Iris pigment epithelial cell (primary cell): ENCODE measurements around the gene FAM20C.

Experiments used
- DNase-seq: peaks from one replicate; pipeline ENCODE4 v3.0.0-alpha.2; 2011; ENCODE audit warnings: low read depth

FAM20C gene

DNA sequence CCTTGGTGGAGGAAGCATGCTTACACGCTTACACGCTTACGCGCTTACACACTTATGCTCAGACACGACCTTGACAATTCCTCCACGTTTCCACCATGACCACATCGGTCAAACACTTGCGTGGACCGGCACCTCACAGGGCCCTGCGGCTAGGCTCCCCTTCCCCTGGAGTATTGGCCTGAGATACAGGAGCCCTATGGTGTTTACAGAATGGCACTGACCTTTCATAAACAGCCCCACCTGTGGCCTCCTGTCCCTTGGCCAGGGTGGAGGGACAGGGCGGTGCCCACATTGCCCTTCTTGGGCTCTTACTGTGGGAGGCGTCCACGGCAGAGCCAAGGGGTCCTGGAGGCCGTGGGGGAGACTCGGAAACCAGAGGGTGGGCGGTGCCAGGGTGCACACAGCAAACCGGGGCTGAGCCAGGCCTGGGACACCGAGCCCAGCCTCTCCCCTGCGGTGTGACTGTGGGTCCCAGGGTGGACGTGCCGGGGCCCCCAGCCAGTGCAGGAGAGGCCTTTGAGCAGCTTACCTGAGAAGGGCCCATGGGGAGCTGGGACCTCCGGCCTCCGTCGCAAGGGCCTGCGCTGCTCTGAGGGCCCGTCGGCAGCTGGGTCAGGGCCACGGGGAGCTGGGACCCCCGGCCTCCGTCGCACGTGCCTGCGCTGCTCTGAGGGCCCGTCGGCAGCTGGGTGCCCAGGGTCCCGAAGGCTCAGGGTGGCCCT lies 53.4 kb downstream of the FAM20C start:
- no peak for DNase-seq

DNA sequence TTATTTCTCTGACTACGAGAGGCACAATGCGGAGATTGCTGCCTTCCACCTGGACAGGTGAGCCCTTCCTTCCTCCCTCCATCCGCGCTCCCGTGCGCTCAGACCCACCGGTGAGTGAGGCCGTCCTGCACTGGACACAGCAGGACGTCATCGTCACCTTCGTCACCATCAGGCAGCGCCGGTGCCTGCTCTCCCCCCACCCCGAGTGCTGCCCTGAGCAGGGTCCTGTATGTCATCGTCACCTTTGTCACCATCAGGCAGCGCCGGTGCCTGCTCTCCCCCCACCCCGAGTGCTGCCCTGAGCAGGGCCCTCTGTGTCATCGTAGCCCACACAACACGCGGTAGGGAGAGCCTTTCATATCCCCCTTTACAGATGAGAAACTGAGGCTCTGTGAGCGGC lies 54.1 kb downstream of the FAM20C start:
- no peak for DNase-seq

DNA sequence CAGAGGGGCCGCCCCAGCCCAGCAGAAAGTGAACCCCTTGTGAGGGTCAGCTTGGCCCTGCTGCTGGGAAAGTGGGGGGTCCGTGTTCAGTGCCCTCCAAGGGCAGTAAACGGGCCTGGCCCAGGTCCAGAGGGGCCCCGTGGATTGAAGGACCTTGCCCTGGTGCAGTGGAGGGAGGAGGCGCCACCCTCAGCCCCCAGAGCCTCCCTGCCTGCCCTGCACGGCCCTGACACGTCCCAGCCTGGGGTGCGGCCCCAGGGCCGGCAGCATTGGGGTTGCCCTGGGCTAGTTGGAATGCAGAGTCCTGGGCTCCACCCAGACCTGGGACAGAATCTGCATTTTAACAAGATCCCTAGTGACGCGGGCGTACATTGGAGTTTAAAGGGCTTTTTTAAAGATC lies 54.8 kb downstream of the FAM20C start:
- no peak for DNase-seq

DNA sequence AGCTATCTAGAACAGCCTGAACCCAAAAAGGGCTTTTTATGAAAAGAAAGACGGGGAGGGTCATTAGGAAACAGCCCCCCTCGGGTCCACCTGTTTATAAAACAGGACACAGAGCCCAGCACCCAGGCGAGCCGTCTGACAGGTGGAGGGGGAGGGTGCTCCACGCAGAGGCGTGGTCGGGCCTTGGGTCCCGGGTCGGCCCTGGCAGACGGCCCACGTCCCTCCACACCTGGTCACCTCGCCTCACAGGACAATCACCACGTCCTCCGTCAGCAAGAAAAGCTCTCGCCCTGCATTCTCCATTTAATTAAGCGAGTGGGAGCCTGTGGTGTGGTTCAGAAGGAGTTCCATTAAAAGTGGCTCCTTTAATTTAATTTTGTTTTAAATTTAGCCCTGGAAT lies 55.3 kb downstream of the FAM20C start:
- no peak for DNase-seq

DNA sequence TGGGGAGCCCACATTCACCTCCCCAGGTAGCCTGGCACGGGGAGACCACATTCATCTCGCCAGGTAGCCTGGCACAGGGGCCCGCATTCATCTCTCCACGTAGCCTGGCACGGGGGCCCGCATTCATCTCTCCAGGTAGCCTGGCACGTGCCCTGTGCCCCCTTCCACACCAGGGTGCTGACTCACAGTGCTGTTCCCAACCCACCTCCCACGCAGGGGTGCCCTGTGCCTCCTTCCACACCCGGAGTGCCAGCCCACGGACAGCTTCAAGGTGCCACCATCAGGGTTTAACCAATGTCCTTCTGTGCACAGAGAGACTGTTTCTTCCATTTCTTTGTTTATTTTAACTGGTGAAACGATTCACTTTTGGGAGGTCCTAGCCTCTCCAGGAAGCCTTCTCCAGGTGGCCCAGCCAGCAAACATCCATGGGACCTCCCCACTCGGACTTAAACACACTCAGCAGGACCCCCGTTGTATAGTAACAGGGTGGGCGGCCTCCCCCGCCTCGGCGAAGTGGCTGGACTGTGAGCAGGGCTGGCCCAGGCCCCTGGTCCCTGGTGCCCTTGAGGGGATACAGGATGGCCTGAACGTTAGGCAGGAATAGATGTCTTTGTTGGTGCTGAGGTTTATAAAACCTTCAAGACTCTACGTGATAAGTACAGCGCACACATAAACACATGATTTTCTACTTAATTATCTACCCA lies 56.5 kb downstream of the FAM20C start:
- DNase-seq, result no peak

DNA sequence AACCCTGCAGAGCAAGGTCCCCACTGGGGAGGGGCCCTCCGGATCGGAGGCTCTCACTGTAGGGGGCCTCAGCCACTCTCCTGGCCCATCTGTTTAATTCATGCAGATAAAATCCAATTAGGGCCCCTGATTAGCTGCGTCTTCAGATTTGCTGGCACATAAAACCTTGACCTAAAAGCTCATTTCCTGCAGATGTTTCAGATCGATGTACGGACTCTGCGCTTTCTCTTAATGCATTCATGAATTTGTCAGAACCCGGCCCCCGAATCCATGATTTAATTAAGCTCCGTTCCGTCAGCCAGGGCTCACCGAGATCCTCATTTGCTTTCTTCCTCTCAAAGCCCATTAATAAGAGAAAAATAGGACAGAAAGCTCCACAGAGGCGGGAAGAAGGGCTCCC lies 57.6 kb downstream of the FAM20C start:
- DNase-seq, result no peak

DNA sequence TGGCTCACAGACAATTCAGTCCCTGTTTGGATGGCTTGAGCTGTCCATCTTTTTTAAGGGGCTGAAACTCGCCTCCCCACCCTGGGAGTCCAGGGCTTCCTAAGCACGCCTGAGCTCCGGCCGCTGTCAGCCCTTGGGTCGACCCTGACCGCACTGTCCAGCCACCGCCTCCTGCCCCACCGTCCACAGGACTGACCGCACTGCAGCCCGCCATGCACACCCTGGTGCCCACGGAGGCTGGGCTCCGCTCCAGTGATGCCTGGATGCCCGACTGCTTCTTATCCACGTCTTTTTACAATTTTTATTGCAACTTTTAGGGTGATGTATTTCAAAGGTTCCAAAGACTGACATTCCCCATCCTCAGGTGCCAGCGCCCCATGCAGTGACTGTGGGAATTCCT lies 58.2 kb downstream of the FAM20C start:
- no peak for DNase-seq

DNA sequence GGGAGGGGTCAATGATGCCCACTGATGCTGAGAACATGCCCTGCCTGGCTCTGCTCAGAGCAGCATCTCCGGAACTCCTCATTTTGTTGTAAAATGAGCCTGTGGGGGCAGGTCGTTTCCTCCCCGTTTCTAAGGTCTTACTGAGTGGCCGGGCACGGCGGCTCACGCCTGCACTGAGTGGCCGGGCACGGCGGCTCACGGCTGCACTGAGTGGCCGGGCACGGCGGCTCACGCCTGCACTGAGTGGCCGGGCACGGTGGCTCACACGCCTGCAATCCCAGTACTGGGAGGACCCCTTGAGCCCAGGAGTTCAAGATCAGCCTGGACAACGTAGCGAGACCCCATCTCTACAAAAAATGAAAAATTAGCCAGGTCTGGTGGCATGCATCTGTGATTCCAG lies 58.6 kb downstream of the FAM20C start:
- DNase-seq, result no peak

DNA sequence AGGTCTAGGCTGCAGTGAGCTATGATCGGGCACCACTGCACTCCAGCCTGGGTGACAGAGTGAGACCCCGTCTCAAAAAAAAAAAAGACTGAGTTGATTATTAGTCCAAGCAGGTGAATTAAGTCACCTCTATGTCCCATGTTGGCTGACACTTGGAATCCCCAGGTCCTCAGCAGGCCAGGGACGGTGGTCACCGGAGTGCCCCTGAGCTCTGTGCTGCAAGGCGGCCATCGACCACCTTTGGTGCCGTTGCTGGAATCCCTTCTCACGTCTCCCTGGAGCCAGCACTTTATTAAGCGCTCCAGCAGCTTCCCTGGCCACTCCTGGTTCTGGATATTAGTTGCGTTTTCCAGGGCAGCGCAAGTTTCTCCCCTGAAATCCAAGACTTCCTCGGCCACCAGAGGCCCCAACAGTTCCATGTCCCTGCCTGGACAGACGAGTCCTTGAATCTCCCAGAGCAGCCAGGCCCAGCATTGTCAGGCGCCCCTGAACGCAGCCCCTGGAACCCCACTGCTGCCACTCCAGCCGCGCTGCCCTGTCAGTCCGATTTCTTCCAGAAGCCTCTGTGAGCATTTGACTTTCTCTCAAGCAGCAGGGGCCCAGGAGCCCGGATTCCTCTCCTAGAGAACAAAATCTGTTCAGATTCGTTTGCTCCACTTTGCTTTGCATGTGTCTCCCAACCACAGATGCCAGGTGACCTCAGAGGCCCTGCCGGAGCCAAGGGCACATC lies 59.2 kb downstream of the FAM20C start:
- no peak for DNase-seq

DNA sequence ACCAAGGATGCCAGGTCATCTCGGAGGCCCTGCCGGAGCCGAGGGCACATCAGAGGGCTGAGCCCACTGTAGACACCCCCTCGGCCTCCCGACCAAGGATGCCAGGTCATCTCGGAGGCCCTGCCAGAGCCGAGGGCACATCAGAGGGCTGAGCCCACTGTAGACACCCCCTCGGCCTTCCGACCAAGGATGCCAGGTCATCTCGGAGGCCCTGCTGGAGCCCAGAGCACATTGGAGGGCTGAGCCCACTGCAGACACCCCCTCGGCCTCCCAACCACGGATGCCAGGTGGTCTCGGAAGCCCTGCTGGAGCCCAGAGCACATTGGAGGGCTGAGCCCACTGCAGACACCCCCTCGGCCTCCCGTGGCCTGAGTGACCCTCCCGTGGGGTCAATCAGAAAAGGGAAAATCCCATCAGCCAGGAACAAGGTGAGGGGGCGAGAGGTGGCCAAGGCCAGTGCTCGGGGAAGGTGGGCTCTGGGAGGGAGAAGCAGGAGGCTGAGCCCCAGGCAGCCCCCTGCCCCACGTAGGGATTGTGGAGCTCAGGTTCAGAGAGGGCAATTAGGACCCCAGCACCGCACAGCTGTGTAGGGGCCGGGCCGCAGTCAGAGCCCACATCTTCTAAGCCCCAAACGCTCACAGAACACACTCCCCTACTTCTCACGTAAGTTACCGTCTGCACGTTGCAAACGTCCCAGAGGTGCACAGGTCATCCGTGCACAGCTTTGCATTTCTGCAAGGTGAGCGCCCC lies 60.0 kb downstream of the FAM20C start:
- DNase-seq, result no peak

DNA sequence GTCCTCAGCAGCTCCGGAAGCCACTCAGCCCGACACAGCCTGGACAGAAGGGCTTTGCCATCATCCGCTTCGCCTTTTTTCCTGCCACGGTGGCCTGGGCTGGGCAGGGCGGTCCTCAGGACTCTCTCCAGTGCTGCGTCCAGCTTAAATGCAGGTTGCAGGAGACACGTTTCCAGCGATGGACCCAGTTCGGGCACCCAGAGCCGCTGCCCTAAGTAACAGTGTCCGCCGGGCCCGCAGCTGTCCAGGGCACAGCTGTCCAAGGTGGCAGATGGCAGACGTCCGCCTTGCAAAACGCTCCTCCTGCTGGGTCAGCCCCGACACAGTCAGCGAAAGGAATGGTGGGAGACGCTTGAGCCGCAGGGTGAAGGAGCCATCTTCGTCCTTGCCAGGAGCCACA lies 60.6 kb downstream of the FAM20C start:
- no peak for DNase-seq

DNA sequence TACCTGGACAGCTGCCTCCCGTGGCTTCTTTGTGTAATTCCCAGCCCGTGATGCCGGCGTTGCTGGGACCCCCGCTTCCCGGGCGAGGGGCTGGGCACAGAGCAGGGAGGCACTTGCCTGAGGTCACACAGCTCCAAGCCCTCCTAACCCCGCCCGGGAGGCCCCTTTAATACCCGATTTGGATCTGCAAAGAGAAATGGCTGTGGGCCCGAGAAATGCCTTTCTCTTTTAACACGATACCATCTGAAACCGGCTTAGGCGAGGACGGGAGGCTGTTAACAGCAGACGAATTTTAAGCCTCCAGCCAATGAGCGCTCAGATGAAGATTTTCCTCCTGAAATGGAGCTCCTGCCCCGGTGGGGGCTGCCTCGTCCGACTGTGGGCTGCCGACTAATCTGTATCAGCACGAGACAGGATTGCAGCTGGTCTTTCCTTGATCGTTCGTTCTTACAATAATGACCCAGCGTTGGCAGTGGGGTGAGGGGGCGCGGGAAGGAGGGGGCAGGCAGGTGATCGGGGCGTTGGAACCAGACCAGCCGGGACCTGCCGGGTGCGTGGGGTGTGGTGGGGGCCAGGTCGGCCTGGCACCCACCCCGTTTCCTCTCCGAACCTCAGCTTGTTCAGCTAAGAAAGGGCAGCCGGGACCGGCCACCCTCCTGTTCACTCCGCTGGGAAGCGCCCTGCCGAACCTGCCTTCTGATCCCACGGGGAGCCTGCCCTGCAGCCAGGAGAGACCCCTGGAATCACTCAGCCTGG lies 61.4 kb downstream of the FAM20C start:
- no peak for DNase-seq

DNA sequence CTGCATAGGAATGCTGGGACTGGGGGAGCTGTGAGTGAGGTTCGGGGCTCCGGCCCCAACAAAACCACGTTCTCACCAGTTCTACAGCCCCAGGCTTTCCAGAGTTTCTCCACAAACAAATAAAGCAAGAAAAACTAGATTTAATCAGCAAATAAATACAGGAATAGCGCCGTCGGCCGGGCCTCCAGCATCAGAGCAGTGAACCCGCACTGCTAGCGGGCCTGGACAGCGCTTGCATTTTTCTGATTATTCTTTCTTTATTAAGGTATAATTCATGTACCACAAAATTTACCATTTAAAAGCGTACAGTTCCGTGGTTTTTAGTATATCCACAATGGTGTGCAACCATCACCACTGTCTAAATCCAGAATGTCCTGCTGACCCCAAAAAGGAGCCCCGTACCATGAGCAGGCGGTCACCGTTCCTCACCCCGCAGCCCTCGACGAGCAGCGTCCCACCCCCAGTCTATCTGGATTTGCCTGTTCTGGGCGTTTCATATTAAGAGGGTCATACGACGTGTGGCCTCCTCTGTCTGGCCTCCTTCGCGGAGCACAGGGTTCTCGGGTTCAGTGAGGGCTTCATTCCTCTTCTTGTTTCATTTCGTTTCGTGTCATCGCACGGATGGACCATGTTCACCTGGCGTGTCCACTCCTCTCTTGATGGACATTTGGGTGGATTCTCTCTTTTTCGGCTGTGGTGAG lies 62.1 kb downstream of the FAM20C start:
- DNase-seq, result no peak

DNA sequence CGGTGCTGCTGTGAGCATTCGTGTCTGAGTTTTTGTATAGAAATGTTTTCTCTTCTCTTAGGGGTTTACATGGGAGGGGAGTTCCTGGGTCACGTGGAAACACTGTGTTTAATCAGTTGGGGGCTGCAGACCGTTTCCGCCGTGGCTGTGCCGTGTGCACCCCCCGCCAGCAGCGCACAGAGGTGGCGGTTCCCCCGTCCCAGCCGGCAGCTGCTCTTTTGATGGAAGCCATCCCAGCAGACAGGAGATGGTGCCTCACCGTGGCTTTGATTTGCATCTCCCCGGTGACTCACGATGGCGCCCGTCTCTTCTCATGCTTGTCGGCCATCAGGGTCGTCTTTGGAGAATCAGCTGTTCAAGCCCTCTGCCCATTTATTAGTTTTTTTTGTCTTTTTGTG lies 62.7 kb downstream of the FAM20C start:
- DNase-seq, result no peak

DNA sequence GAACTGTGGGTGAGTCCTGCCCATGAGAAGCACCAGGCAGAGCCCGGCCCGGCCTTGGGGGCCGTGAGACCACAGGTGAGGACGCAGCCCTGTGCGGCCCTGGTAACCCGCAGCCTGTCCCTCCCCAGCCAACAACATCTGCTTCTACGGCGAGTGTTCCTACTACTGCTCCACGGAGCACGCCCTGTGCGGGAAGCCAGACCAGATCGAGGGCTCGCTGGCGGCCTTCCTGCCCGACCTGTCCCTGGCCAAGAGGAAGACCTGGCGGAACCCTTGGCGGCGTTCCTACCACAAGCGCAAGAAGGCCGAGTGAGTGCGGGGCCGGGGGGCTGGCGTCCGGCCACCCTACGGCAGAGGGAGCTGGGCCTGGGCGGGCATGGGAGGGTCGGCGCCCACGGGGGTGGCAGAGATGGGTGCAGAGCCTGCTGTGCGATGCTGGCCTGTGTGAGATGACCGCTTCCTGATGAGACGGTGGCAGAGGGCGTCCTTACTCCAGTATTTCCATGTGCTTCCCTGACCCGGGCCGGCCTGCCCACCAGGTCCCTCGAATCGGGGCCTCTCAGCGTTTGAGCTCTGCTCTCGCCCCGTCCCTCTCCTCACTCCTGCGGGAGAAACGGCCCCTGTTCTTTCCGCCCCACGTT lies 63.5 kb downstream of the FAM20C start:
- no peak for DNase-seq

DNA sequence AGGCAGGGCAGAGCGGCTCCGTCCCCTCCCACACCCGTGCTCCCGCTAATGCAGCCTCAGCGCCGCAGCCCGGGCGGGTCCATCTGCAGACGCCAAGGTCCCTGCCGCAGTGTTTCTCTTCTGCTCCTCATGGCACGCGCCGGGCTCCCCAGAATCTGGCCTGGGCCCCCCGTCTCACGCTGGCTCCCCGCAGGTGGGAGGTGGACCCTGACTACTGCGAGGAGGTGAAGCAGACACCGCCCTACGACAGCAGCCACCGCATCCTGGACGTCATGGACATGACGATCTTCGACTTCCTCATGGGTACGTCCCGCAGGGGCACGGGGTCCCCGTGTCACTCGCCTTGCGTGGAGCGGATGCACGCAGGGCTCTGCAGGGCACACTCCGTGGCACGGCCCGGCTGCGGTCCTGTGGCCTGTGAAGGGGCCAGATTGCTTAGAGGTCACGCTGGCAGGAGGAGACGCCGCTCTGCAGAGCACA lies 64.1 kb downstream of the FAM20C start:
- DNase-seq, result no peak

DNA sequence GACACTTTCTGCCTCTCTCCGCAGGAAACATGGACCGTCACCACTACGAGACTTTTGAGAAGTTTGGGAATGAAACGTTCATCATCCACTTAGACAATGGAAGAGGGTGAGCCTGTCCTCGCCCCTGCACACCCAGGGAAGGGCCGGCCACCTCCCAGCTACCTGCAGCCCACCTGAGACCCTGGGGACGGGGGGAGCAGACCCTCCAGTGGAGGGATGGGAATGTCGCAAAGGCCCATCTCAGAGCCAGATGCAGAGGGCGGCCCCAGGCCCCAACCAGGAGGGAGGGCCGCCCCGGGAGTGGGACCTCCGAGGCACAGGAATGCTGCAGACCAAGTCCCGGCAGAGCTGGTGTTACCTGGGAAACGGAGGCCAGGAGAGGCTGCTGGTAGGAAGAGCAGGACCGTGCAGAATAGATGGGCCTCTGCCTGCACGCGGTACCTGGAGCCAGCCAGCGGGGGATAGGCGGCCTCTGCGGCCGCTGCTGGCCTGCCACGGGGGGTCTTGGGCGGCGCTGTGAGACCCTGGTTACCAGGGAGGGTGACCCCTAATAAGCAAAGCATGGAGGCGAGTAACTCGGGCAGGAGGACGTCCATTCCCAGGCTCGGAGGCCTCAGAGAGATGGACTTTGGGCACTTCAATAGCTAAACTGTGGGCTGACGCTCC lies 64.7 kb downstream of the FAM20C start:
- no peak for DNase-seq

DNA sequence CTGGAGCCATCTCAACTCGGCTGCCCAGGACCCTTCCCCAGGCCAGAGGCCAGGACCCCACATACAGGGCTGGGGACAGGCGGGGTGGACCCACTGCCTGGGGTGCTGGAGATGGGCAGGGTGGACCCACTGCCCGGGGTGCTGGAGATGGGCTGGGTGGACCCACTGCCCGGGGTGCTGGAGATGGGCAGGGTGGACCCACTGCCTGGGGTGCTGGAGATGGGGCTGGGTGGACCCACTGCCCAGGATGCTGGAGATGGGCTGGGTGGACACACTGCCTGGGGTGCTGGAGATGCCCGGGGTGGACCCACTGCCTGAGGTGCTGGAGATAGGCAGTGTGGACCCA lies 65.2 kb downstream of the FAM20C start:
- no peak for DNase-seq

DNA sequence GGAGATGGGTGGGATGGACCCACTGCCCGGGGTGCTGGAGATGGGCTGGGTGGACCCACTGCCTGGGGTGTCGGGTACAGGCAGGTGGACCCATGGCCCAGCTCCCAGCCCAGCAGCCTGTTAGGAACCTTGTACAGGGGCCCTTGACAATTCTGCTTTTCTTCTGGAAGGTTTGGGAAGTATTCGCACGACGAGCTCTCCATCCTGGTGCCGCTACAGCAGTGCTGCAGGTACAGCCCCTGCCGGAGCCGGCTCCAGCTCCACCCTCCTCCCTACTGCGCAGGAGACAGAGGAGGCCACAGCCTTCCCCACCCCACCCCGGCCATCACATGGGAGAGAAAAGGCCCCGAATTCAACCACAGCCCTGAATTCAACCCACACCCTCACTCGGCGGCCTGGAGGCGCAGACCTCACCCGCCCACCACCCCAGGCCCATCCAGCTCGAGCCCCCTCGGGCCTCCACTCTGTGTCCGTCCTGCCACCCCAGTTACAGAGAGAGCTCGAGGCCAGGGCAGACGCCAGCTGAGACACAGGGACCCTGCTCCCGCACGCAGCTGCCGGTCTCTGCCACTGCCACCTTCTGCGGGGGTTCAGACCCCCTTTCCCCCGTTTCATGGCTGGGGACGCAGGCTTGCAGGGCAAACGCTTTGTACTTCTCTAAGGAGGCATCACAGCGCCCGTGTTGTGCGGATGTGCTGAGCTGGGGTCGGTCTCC lies 66.3 kb downstream of the FAM20C start:
- DNase-seq, result no peak

DNA sequence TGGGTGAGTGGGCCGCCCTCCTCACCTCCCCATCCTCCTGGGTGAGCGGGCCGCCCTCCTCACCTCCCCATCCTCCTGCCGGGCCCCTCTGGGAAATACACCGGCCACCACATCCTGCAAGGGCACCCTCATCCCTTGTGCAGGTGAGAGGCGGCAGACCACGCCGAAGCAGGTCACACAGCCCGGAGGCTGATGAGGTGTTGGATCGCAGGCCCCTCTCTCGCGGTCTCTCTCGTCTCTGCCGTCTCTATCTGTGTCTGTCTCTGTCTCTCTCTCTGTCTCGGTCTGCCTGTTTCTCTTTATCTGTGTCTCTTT lies 66.8 kb downstream of the FAM20C start:
- no peak for DNase-seq
